ENCODE data around the gene PPP1R9A. TPM values are rescaled to one million over a fixed set of nuclear protein-coding genes. Genes with fewer than 3 reads are reported as not detected.

PPP1R9A gene
- total RNA-seq, 2 experiments from 2014 or later, result not detected

GRCh38 chr7:95026018-95026417, 118.6 kb downstream of the PPP1R9A start:
- DNase-seq, result no peak
- no peaks in the 10 kb centered on the region for H3K27me3 Mint-ChIP-seq
- no peak overlapping the region for H3K4me3 Mint-ChIP-seq
- no peak overlapping the region for H3K27ac Mint-ChIP-seq
- peaks cover 19% of the 10 kb centered on the region for H3K9me3 Mint-ChIP-seq (ENCODE audit: low read depth)
- H3K36me3 Mint-ChIP-seq (ENCODE audit: low read depth), result no peaks in the 10 kb centered on the region
- intact Hi-C loops (cut with DNase I, micrococcal nuclease), result no loop called here
- ATAC-seq, result no peak
- H3K4me1 Mint-ChIP-seq, result no peaks in the 10 kb centered on the region
- ChIA-PET POLR2A (no interaction called here), CTCF (no interaction called here)

DNA sequence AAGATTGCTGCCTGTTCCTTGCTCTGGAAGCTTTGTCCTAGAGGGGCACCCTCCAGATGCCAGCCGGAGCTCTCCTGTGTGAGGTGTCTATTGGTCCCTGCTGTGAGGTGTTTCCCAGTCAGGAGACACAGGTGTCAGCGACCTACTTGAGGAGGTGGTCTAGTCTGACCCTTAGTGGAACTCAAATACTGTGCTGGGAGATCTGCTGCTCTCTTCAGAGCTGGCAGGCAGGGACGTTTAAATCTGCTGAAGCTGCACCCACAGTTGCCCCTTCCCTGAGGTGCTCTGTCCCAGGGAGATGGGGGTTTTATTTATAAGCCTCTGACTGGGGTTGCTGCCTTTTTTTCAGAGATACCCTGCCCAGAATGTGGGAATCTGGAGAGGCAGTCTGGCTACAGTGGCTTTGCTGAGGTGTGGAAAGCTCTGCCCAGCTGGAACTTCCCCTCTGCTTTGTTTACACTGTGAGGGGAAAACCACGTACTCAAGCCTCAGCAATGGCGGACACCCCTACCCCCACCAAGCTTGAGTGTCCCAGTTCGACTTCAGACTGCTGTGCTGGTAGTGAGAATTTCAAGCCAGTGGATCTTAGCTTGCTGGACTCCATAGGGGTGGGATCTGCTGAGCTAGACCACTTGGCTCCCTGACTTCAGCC, 119.2 kb downstream of the PPP1R9A start:
- Mint-ChIP-seq H3K36me3 (ENCODE audit: low read depth) (no peaks in the 10 kb centered on the region), H3K4me3 (no peak overlapping the region), H3K27ac (no peak overlapping the region), H3K4me1 (no peaks in the 10 kb centered on the region), H3K27me3 (no peaks in the 10 kb centered on the region), H3K9me3 (ENCODE audit: low read depth) (peaks cover 19% of the 10 kb centered on the region)
- no peak for ATAC-seq
- no peak for DNase-seq
- CTCF ChIA-PET, result no interaction called here
- intact Hi-C loops (cut with DNase I, micrococcal nuclease), result no loop called here
- POLR2A ChIA-PET, result no interaction called here

GRCh38 chr7:95027234-95027872, 120.0 kb downstream of the PPP1R9A start:
- POLR2A ChIA-PET, result no interaction called here
- ATAC-seq (no peak), DNase-seq (no peak)
- no peaks in the 10 kb centered on the region for H3K27me3 Mint-ChIP-seq
- CTCF ChIA-PET, result no interaction called here
- no peaks in the 10 kb centered on the region for H3K36me3 Mint-ChIP-seq (ENCODE audit: low read depth)
- intact Hi-C loops (cut with DNase I, micrococcal nuclease), result no loop called here
- H3K9me3 Mint-ChIP-seq (ENCODE audit: low read depth), result peaks cover 19% of the 10 kb centered on the region
- H3K4me3 Mint-ChIP-seq, result no peak overlapping the region
- H3K4me1 Mint-ChIP-seq, result no peaks in the 10 kb centered on the region
- H3K27ac Mint-ChIP-seq, result no peak overlapping the region

GRCh38 chr7:95028683-95029082, 121.3 kb downstream of the PPP1R9A start:
- ChIA-PET POLR2A (no interaction called here), CTCF (no interaction called here)
- no peaks in the 10 kb centered on the region for H3K4me1 Mint-ChIP-seq
- DNase-seq (no peak), ATAC-seq (no peak)
- intact Hi-C loops (cut with DNase I, micrococcal nuclease), result no loop called here
- peaks cover 16% of the 10 kb centered on the region for H3K9me3 Mint-ChIP-seq (ENCODE audit: low read depth)
- H3K36me3 Mint-ChIP-seq (ENCODE audit: low read depth), result no peaks in the 10 kb centered on the region
- H3K4me3 Mint-ChIP-seq, result no peak overlapping the region
- H3K27me3 Mint-ChIP-seq, result no peaks in the 10 kb centered on the region
- H3K27ac Mint-ChIP-seq, result no peak overlapping the region

DNA sequence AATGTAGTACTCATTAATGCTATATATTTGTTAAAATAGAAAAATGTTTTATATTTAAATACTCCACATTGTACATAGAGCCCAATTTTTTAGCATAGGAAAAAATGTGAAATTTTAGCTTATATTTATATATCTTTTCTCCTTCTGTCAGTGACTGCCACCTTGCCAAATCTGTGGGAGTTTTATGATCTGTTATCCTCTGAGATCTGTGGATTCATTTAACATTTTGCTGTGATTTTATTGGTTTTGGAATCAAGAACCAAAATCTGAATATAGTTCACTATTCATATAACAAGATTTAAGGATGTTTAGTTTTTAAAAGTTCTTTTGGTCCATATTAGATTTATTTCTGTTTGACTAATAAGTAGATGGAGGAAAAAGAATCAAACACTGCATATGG, 127.9 kb downstream of the PPP1R9A start:
- POLR2A ChIA-PET, result no interaction called here
- CTCF ChIA-PET, result no interaction called here
- intact Hi-C loops (cut with DNase I, micrococcal nuclease), result no loop called here
- Mint-ChIP-seq H3K9me3 (ENCODE audit: low read depth) (no peaks in the 10 kb centered on the region), H3K4me1 (no peaks in the 10 kb centered on the region), H3K36me3 (ENCODE audit: low read depth) (no peaks in the 10 kb centered on the region), H3K27ac (no peak overlapping the region), H3K4me3 (no peak overlapping the region), H3K27me3 (peaks cover 2% of the 10 kb centered on the region)
- no peak for ATAC-seq
- DNase-seq, result no peak

GRCh38 chr7:95041031-95041430, 133.6 kb downstream of the PPP1R9A start:
- peaks cover 4% of the 10 kb centered on the region for H3K27me3 Mint-ChIP-seq
- H3K9me3 Mint-ChIP-seq (ENCODE audit: low read depth), result no peaks in the 10 kb centered on the region
- no peaks in the 10 kb centered on the region for H3K36me3 Mint-ChIP-seq (ENCODE audit: low read depth)
- H3K4me1 Mint-ChIP-seq, result no peaks in the 10 kb centered on the region
- CTCF ChIA-PET, result no interaction called here
- DNase-seq (no peak), ATAC-seq (no peak)
- H3K27ac Mint-ChIP-seq, result no peak overlapping the region
- no peak overlapping the region for H3K4me3 Mint-ChIP-seq
- intact Hi-C loops (cut with DNase I, micrococcal nuclease), result no loop called here
- POLR2A ChIA-PET, result no interaction called here

DNA sequence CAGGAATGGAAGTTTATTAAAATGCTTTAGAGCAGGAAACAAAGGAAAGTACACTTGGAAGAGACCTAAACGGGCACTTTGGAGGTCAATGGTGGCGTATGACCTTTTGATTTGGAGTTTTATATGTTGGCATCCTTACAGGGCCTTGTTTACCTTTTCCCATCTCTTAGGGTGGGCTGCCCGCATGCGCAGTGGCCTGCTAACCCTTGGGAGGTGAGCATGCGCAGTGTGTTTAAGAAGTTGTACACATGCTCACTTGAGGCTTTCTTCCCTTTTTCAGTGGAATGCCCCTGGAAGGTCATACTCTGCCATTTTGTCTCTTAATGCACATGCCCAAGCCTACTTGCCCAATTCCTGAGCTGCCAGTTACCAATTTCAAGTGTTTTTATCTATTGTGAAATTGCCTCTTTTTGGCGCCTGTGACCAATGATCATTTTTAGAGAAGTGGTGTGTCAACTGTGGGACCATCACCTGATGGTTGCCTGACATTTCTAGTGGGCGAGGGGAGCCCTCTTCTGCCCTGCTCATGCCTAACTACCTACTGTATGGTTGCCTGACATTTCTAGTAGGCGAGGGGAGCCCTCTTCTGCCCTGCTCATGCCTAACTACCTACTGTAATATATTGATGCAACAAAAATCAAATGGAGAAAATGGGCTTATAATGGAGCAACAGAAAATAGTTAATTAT, 138.0 kb downstream of the PPP1R9A start:
- Mint-ChIP-seq H3K27me3 (peaks cover 2% of the 10 kb centered on the region), H3K27ac (no peak overlapping the region), H3K4me1 (no peaks in the 10 kb centered on the region), H3K9me3 (ENCODE audit: low read depth) (no peaks in the 10 kb centered on the region), H3K4me3 (no peak overlapping the region), H3K36me3 (ENCODE audit: low read depth) (no peaks in the 10 kb centered on the region)
- POLR2A ChIA-PET, result no interaction called here
- intact Hi-C loops (cut with DNase I, micrococcal nuclease), result no loop called here
- ATAC-seq, result no peak
- DNase-seq, result no peak
- CTCF ChIA-PET, result no interaction called here

GRCh38 chr7:95046494-95047240, 139.3 kb downstream of the PPP1R9A start:
- no peak overlapping the region for H3K4me3 Mint-ChIP-seq
- ATAC-seq, result no peak
- H3K27ac Mint-ChIP-seq, result no peak overlapping the region
- ChIA-PET POLR2A (no interaction called here), CTCF (no interaction called here)
- no peak for DNase-seq
- no peaks in the 10 kb centered on the region for H3K4me1 Mint-ChIP-seq
- H3K27me3 Mint-ChIP-seq, result peaks cover 2% of the 10 kb centered on the region
- intact Hi-C loops (cut with DNase I, micrococcal nuclease), result no loop called here
- no peaks in the 10 kb centered on the region for H3K36me3 Mint-ChIP-seq (ENCODE audit: low read depth)
- H3K9me3 Mint-ChIP-seq (ENCODE audit: low read depth), result no peaks in the 10 kb centered on the region

DNA sequence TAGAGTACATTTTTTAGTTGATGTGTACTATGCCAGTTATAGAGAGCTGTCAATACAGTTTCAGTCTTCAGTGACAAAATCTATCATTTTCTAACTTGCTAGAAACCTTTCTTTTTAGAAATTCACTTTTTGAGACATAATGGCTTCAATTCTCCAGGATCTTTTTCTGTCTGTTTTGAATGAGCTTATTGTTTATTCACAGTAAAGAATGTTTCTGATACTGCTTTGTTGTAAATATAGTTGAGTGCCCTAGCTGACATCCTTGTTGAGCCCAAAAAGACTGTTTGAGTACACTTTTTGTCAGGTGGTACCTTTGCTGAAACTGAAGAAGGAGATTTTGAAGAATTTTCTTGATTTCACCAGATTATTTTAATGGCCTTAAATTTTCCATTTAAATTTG, 139.9 kb downstream of the PPP1R9A start:
- intact Hi-C loops (cut with DNase I, micrococcal nuclease), result no loop called here
- Mint-ChIP-seq H3K27ac (no peak overlapping the region), H3K27me3 (no peaks in the 10 kb centered on the region), H3K9me3 (ENCODE audit: low read depth) (no peaks in the 10 kb centered on the region), H3K4me3 (no peak overlapping the region), H3K36me3 (ENCODE audit: low read depth) (no peaks in the 10 kb centered on the region), H3K4me1 (no peaks in the 10 kb centered on the region)
- ATAC-seq (no peak), DNase-seq (no peak)
- ChIA-PET POLR2A (no interaction called here), CTCF (no interaction called here)

- H3K4me1 Mint-ChIP-seq, result no peaks in the 10 kb centered on the region
- CTCF ChIA-PET, result no interaction called here
- peaks cover 4% of the 10 kb centered on the region for H3K27me3 Mint-ChIP-seq
- H3K27ac Mint-ChIP-seq, result no peak overlapping the region
- intact Hi-C loops (cut with DNase I, micrococcal nuclease), result no loop called here
- ATAC-seq (no peak), DNase-seq (no peak)
- POLR2A ChIA-PET, result no interaction called here
- H3K4me3 Mint-ChIP-seq, result no peak overlapping the region
- H3K9me3 Mint-ChIP-seq (ENCODE audit: low read depth), result no peaks in the 10 kb centered on the region
- no peaks in the 10 kb centered on the region for H3K36me3 Mint-ChIP-seq (ENCODE audit: low read depth)
Measured at GRCh38 chr7:95052566-95053094, 145.2 kb downstream of the PPP1R9A start.

GRCh38 chr7:95054386-95054785, 147.0 kb downstream of the PPP1R9A start:
- Mint-ChIP-seq H3K4me1 (no peaks in the 10 kb centered on the region), H3K9me3 (ENCODE audit: low read depth) (no peaks in the 10 kb centered on the region), H3K4me3 (no peak overlapping the region), H3K27me3 (peaks cover 4% of the 10 kb centered on the region), H3K27ac (no peak overlapping the region), H3K36me3 (ENCODE audit: low read depth) (no peaks in the 10 kb centered on the region)
- no peak for ATAC-seq
- ChIA-PET CTCF (no interaction called here), POLR2A (no interaction called here)
- intact Hi-C loops (cut with DNase I, micrococcal nuclease), result no loop called here
- DNase-seq, result no peak

DNA sequence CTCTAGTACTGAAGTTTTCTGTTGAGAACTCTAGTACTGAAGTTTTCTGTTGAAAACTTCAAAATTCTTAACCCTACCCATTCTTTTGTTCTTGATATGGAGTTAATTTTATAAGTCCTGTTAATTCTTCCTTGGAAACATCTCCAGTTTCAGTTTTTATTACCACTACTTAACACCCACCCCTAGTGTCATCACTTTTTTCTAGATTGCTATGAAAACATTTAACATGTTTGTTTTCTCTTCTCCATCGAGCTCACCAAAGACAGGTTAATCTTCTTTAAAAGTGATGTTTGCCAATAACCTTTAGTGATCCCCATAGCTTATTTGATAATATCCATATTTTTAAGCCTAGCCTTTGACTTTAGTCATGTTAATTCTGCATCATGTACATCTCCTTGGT, 147.9 kb downstream of the PPP1R9A start:
- ATAC-seq (no peak), DNase-seq (no peak)
- no peak overlapping the region for H3K27ac Mint-ChIP-seq
- no peaks in the 10 kb centered on the region for H3K4me1 Mint-ChIP-seq
- H3K27me3 Mint-ChIP-seq, result peaks cover 4% of the 10 kb centered on the region
- POLR2A ChIA-PET, result no interaction called here
- no peaks in the 10 kb centered on the region for H3K9me3 Mint-ChIP-seq (ENCODE audit: low read depth)
- H3K36me3 Mint-ChIP-seq (ENCODE audit: low read depth), result no peaks in the 10 kb centered on the region
- H3K4me3 Mint-ChIP-seq, result no peak overlapping the region
- intact Hi-C loops (cut with DNase I, micrococcal nuclease), result no loop called here
- CTCF ChIA-PET, result no interaction called here
